LNCaP clone FGC (cell line): ENCODE data around the gene MTUS2.
A peak's percentile ranks its signal among the peaks of the same experiment; 100 is the strongest.

Experiments
- DNase-seq: peaks from one replicate; pipeline ENCODE4 v3.0.0-alpha.2; 2011; ENCODE audit warnings: low read depth
- H3K4me3 ChIP-seq: 2 replicates; pipeline ENCODE4 v1.5.1; 2011; ENCODE audit warnings: mild to moderate bottlenecking, low read depth, low read length, control low read depth
- TF ChIP-seq, protein P1 (sequence below): IDR thresholded peaks from 2 replicates; pipeline ENCODE4 v1.5.1; 2012; ENCODE audit warnings: mild to moderate bottlenecking; ENCODE audit not compliant: control insufficient read depth, insufficient read depth; ENCODE audit errors: extremely low read depth

The MTUS2 gene

DNA sequence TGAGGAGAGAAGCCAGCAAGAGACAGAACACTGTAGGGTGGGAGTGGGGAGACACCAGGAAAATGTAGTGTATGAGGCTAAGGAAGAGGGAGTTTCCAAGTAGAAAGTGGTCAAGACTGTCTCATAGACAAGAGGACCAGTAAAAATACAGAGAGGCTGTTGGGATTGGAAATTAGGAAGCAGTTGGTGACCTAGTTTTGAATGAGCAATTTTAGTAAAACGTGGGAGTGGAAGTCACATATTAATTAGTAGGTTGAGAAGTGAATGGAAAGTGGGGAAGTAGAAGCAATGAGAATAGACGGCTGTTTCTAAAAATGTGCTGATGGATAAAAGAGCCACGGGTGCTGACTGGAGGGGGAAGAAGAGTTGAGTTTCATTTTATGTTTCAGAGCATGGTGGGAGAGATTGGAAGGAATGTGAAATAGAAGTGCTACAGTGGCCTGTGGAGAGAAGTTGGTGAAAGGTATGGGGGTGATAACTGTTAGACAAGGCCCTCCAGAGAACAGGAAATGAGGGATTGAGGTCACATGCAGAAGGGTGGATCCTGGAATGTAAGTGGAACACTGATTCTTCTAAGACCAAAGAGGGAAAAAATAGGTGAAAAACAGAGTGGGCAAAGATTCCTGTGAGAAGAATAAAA, 247.3 kb downstream of the MTUS2 start:
- DNase-seq, result no peak
- H3K4me3 ChIP-seq, result no peak overlapping the region
- TF ChIP-seq, protein P1, sequence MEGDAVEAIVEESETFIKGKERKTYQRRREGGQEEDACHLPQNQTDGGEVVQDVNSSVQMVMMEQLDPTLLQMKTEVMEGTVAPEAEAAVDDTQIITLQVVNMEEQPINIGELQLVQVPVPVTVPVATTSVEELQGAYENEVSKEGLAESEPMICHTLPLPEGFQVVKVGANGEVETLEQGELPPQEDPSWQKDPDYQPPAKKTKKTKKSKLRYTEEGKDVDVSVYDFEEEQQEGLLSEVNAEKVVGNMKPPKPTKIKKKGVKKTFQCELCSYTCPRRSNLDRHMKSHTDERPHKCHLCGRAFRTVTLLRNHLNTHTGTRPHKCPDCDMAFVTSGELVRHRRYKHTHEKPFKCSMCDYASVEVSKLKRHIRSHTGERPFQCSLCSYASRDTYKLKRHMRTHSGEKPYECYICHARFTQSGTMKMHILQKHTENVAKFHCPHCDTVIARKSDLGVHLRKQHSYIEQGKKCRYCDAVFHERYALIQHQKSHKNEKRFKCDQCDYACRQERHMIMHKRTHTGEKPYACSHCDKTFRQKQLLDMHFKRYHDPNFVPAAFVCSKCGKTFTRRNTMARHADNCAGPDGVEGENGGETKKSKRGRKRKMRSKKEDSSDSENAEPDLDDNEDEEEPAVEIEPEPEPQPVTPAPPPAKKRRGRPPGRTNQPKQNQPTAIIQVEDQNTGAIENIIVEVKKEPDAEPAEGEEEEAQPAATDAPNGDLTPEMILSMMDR, result no peak

DNA sequence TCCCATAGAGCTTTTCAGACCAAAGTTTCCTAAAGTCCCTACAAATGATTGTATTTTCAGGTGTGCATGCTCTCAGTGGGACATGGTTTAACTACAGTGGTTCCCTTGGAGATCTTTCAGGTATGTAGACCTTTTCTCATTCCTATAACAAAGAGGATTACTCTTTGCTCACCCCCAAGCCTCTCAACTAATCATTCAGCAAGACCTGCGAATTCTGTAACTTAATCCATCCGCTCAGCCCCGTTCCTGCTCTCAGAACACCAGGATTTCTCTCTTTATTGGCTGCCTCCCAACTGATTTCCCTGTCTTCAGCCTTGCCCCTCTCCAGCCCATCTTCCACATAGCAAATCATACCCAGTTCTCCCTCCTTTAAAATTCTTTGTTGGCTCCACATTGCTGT, 253.6 kb downstream of the MTUS2 start:
- no peak overlapping the region for H3K4me3 ChIP-seq
- DNase-seq, result no peak
- TF ChIP-seq, protein P1, result no peak

DNA sequence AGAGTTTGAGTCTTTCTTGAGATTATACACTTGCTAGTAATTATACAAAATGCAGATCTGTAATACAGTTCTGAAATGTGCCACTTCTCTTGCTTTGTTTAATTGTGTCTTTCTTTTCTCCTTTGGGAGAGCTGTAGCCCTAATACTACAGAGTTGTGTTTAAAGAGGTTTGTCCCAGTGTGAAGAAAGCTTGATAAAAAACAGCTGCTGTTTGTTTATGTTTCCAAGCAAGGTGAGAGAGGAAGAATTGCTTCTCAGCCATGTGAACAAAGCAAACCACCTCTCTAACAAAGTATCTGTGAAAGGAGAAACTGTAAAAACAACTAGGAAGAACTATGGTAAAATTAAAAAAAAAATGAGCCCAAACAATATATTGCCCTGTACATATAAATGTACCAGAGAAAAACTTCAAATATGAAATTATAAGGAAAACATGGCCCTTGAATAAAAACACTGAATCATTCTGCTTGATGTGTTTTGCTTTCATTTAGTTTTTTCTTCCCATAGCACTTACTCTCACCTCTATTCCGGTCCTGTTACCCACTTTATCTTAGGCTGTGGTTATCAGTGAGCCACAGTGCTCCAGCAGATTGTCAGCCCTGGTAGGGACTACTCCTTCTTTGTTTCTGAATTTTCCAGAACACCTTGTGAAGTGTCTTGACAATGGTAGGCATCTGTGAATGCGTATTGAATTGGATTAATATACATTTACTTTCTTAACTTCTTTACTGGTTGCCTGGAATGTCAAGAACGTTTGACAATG, 257.1 kb downstream of the MTUS2 start:
- no peak overlapping the region for H3K4me3 ChIP-seq
- no peak for DNase-seq
- TF ChIP-seq, protein P1, result no peak

DNA sequence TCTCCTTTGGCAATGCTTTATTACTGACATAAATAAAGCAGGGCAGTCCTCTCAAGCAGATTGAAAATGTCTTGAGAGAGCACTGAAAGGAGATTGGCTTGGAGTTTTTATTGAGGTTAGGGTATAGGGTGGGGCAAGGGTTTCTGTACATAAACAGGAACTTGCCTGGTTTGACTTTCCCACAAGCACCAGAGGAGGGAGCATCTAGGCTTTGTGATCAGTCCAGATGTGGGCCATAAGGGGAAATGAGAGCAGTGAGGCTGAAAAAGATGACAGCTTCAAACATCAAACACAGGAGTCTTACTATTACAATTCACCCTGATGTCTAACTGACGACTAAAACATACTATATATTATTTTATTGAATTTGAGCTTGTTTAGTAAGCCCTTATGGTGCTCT, 260.9 kb downstream of the MTUS2 start:
- peak; percentile 2 for DNase-seq
- H3K4me3 ChIP-seq, result no peak overlapping the region
- TF ChIP-seq, protein P1, result peak; percentile 36; the same call in 1 of the 2 replicates

DNA sequence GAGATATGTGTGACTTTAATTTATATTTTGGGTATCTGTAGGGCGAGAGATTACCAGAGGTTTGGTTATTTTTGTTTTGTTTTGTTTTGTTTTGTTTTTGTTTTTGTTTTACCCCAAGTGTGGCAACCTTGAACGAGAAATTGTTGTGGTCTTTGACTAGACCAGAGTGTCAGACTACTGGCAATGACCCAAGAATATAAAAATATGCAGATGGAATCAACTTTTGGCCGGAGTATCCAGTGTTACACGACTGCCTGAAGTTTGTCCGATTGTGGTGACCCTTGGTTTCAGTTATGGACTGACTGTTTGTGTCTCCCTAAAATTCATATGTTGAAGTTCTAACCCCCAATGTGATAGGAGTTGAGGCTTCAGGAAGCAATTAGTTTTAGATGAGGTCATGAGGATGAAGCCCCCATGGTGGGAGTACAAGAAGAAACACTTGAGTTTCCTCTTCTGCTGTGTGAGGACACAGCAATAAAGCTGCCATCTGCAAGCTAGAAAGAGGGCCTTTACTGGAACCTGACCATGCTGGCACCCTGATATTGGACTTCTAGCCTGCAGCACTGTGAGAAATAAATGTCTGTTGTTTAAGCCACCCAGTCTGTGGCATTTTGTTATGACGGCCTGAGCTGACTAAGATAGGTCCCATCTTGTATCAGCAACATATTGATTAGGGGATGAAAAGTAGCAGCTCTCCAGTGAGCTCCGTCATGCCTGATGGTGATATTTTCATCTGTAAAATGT, 261.7 kb downstream of the MTUS2 start:
- TF ChIP-seq, protein P1, result no peak
- no peak overlapping the region for H3K4me3 ChIP-seq
- no peak for DNase-seq

DNA sequence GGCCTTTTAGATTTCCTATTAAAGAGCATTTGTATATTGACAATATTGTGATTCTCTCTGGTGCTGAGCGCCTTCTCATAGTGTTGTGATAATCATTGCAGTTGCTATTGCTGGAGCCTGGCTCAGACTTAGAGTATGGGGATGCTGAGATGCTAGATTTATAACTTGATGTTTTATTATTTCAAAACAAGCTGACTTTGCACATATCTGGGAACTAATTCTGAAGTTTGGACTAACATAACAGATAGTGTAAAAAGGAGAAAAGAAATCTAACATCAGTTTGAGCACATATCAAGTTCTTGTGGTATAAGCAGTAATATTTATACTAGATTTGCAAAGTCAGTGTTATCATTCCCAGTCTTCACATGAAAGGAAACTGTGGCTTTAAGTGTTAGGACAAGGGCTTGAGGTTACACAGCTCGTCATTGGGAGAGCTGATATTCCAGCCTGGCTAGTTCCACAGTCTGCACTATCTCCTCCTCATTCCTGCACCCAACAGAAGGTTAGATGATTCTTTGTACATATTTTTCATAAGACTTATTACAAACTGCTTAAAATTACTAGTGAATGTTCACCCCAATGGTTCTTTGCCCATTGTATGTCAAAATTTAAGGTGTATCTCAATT, 279.8 kb downstream of the MTUS2 start:
- no peak for DNase-seq
- H3K4me3 ChIP-seq, result no peak overlapping the region
- TF ChIP-seq, protein P1, result no peak
